ENCODE data around the gene PHACTR1.
A peak's percentile ranks its signal among the peaks of the same experiment; 100 is the strongest.
"Not testable (repeated sequence)": the region's sequence is repeated elsewhere in the genome, so short reads cannot be mapped to it uniquely, and the experiment has no call there.

PHACTR1 gene

GRCh38 chr6:13319891-13320564, 603.5 kb downstream of the PHACTR1 start:
- no peak for DNase-seq (ENCODE audit: low read depth, low spot score)
- no peak for TF ChIP-seq CTCF (IDR thresholded peaks at IDR 0.05; ENCODE audit: insufficient read depth, low read length, missing control alignments)
- POLR2A ChIA-PET, result no interaction called here
- CTCF ChIA-PET, result interaction anchor here (0.6 to 1.0 kb wide), 2 partner anchors 11 to 162 kb away, joined by 3 read pairs; no protein-coding TSS in a partner anchor
- no peak overlapping the region for H3K4me3 ChIP-seq (ENCODE audit: low read depth, low read length)

- POLR2A ChIA-PET; H3K4me3 ChIP-seq (ENCODE audit: low read depth, low read length); DNase-seq (ENCODE audit: low read depth, low spot score): not testable (repeated sequence)
- CTCF ChIA-PET, result interaction anchor here (8.1 kb wide), 1 partner anchor 414 kb away, joined by 84 read pairs; no protein-coding TSS in a partner anchor
Measured at GRCh38 chr6:13326031-13326586, 609.5 kb downstream of the PHACTR1 start.

GRCh38 chr6:13327691-13328075, 611.1 kb downstream of the PHACTR1 start:
- peak overlapping the region; percentile 88 for H3K4me3 ChIP-seq (ENCODE audit: low read depth, low read length)
- ChIA-PET POLR2A (interaction anchor here (0.7 to 1.7 kb wide), 3 partner anchors 10 to 288 kb away, joined by 3 to 4 read pairs (median 3); partner anchors contain the start of gene NOL7), CTCF (interaction anchor here (1.1 to 8.9 kb wide), 7 partner anchors 9 to 415 kb away, joined by 3 to 141 read pairs (median 16); partner anchors contain the start of genes NOL7 and SIRT5)
- no peak for TF ChIP-seq CTCF (IDR thresholded peaks at IDR 0.05; ENCODE audit: insufficient read depth, low read length, missing control alignments)
- DNase-seq (ENCODE audit: low read depth, low spot score), result no peak

- TF ChIP-seq CTCF (IDR thresholded peaks at IDR 0.05; ENCODE audit: insufficient read depth, low read length, missing control alignments), result no peak
- CTCF ChIA-PET, result interaction anchor here (0.6 to 8.9 kb wide), 11 partner anchors 10 to 416 kb away, joined by 3 to 141 read pairs (median 8); partner anchors contain the start of genes NOL7 and SIRT5
- POLR2A ChIA-PET, result interaction anchor here (0.7 to 1.7 kb wide), 8 partner anchors 10 to 370 kb away, joined by 3 to 6 read pairs (median 4); partner anchors contain the start of genes NOL7 and SIRT5
Measured at GRCh38 chr6:13328076-13328874, 611.7 kb downstream of the PHACTR1 start, which contains the start of gene TBC1D7. Gene TBC1D7 (minus strand): TSS chr6:13328537. CDS start chr6:13326898, 1,639 bp downstream.

GRCh38 chr6:13328875-13329183, 612.3 kb downstream of the PHACTR1 start:
- DNase-seq (ENCODE audit: low read depth, low spot score), result no peak
- no peak for TF ChIP-seq CTCF (IDR thresholded peaks at IDR 0.05; ENCODE audit: insufficient read depth, low read length, missing control alignments)
- ChIA-PET CTCF (interaction anchor here (0.8 to 8.9 kb wide), 9 partner anchors 9 to 417 kb away, joined by 3 to 141 read pairs (median 12); partner anchors contain the start of genes NOL7 and SIRT5), POLR2A (interaction anchor here (1.0 to 1.7 kb wide), 6 partner anchors 26 to 371 kb away, joined by 3 to 6 read pairs (median 4); partner anchors contain the start of genes NOL7 and SIRT5)
- peak overlapping the region; percentile 88 for H3K4me3 ChIP-seq (ENCODE audit: low read depth, low read length)

More at GRCh38 chr6:13328076-13328874, 611.7 kb downstream of the PHACTR1 start, which contains the start of gene TBC1D7:
- peak; percentile 19 for DNase-seq (ENCODE audit: low read depth, low spot score)
- H3K4me3 ChIP-seq (ENCODE audit: low read depth, low read length), result peak within 1 kb of the TSS; percentile 88

- no peak for DNase-seq (ENCODE audit: low read depth, low spot score)
- peak; percentile 14 for TF ChIP-seq CTCF (IDR thresholded peaks at IDR 0.05; ENCODE audit: insufficient read depth, low read length, missing control alignments)
- POLR2A ChIA-PET, result no interaction called here
- no peak overlapping the region for H3K4me3 ChIP-seq (ENCODE audit: low read depth, low read length)
- CTCF ChIA-PET, result interaction anchor here (0.8 to 8.9 kb wide), 27 partner anchors 8 to 419 kb away, joined by 3 to 141 read pairs (median 3); partner anchors contain the start of genes NOL7 and SIRT5
Measured at GRCh38 chr6:13331516-13332348, 615.2 kb downstream of the PHACTR1 start.
